Stimulated activated effector memory CD8-positive, alpha-beta T cell treated with anti-CD3 and anti-CD28 coated beads, Interleukin-12 subunit alpha, Interleukin-12 subunit beta, amount 100 ng/mL, for 72 hours (primary cell): Measurements from ENCODE around the gene ADGRA1.
A peak's percentile ranks its signal among the peaks of the same experiment; 100 is the strongest.

ENCODE experiments used
- ATAC-seq: fragments of 150-1000 bp; cut with Tn5 transposase; 2 replicates; pipeline ENCODE4 v1.10.0; 2021
- DNase-seq, 2 donors: peaks; one replicate each; pipeline ENCODE4 v3.0.0; 2021 to 2022; ENCODE audit warnings: low spot score in 2 of 2
- H3K27ac Mint-ChIP-seq: one replicate; pipeline ENCODE4 v1.8.0; 2022; ENCODE audit warnings: mild to moderate bottlenecking, mixed read lengths
- H3K36me3 Mint-ChIP-seq: one replicate; pipeline ENCODE4 v1.8.0; 2022; ENCODE audit warnings: mild to moderate bottlenecking, mixed read lengths
- H3K4me1 Mint-ChIP-seq: one replicate; pipeline ENCODE4 v1.8.0; 2022; ENCODE audit warnings: mixed read lengths
- H3K4me3 Mint-ChIP-seq: one replicate; pipeline ENCODE4 v1.8.0; 2022; ENCODE audit warnings: mild to moderate bottlenecking, mixed read lengths
- H3K9me3 Mint-ChIP-seq: one replicate; pipeline ENCODE4 v1.8.0; 2022; ENCODE audit warnings: mixed read lengths

Gene ADGRA1

GRCh38 chr10:133117688-133118071 lies 30.0 kb downstream of the ADGRA1 start:
- Mint-ChIP-seq H3K36me3 (no peaks in the 10 kb centered on the region), H3K9me3 (no peaks in the 10 kb centered on the region), H3K27ac (no peak overlapping the region), H3K4me3 (no peak overlapping the region), H3K4me1 (peaks cover under 1% of the 10 kb centered on the region)
- DNase-seq (no peak), ATAC-seq (no peak)

DNA sequence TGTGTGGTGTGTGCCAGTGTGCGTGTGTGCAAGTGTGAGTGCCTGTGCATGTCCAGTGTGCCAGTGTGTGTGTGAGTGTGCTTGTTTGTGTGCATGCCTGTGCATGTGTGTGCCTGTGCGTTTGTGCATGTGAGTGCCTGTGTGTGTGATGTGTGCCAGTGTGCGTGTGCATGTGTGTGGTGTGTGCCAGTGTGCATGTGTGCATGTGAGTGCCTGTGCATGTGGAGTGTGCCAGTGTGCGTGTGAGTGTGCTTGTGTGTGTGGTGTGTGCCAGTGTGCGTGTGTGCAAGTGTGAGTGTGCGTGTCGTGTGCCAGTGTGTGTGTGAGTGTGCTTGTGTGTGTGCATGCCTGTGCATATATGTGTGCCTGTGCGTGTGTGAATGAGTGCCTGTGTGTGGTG lies 33.8 kb downstream of the ADGRA1 start:
- H3K9me3 Mint-ChIP-seq, result no peaks in the 10 kb centered on the region
- peaks cover 10% of the 10 kb centered on the region for H3K4me1 Mint-ChIP-seq
- H3K27ac Mint-ChIP-seq, result no peak overlapping the region
- DNase-seq (no peak), ATAC-seq (no peak)
- H3K36me3 Mint-ChIP-seq, result no peaks in the 10 kb centered on the region
- H3K4me3 Mint-ChIP-seq, result no peak overlapping the region

GRCh38 chr10:133122171-133122935 lies 34.6 kb downstream of the ADGRA1 start:
- Mint-ChIP-seq H3K9me3 (no peaks in the 10 kb centered on the region), H3K4me1 (peaks cover 10% of the 10 kb centered on the region), H3K27ac (no peak overlapping the region), H3K4me3 (peak overlapping the region; percentile 27), H3K36me3 (no peaks in the 10 kb centered on the region)
- DNase-seq (no peak), ATAC-seq (no peak)

DNA sequence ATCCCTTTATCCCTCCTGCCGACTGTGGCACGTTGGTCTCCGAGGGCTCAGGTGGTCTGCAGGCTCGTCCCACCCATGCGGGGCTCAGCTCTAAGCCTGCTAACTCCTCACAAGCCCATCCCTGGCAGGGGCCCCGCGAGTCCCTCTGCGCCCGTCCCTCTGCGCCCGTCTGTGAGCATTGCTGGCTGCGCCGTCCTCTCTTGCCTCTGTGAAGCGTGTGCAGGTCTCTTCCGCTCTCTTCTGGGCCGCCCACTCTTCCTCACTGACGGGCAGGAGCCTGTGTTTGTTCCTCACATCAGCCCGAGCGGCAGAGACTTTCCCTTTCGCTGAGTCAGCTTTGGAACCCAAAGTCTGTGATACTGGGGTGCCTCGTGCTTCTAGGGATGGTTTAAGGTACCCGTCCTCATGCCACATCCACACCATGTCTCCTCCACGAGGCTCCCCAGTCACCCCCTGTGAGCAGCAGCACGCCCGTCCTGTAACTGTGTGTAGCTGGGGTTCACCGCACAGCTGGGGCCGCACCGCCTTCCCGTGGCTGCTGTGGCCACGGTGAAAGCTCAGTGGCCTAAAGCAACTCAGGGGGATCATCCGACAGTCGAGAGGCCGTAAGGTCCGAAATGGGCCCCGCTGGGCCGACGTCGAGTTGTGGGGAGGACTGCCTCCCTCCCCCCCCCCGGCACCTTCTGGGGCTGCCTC lies 35.5 kb downstream of the ADGRA1 start:
- Mint-ChIP-seq H3K9me3 (no peaks in the 10 kb centered on the region), H3K4me1 (peaks cover 10% of the 10 kb centered on the region), H3K4me3 (peak overlapping the region; percentile 27), H3K27ac (no peak overlapping the region), H3K36me3 (no peaks in the 10 kb centered on the region)
- peak; percentile 40 for ATAC-seq
- no peak for DNase-seq

- no peak for ATAC-seq
- no peak for DNase-seq
- Mint-ChIP-seq H3K4me3 (no peak overlapping the region), H3K9me3 (no peaks in the 10 kb centered on the region), H3K27ac (no peak overlapping the region), H3K36me3 (no peaks in the 10 kb centered on the region), H3K4me1 (peaks cover 10% of the 10 kb centered on the region)
These were observed 36.1 kb downstream of the ADGRA1 start for GRCh38 chr10:133123746-133124356.

DNA sequence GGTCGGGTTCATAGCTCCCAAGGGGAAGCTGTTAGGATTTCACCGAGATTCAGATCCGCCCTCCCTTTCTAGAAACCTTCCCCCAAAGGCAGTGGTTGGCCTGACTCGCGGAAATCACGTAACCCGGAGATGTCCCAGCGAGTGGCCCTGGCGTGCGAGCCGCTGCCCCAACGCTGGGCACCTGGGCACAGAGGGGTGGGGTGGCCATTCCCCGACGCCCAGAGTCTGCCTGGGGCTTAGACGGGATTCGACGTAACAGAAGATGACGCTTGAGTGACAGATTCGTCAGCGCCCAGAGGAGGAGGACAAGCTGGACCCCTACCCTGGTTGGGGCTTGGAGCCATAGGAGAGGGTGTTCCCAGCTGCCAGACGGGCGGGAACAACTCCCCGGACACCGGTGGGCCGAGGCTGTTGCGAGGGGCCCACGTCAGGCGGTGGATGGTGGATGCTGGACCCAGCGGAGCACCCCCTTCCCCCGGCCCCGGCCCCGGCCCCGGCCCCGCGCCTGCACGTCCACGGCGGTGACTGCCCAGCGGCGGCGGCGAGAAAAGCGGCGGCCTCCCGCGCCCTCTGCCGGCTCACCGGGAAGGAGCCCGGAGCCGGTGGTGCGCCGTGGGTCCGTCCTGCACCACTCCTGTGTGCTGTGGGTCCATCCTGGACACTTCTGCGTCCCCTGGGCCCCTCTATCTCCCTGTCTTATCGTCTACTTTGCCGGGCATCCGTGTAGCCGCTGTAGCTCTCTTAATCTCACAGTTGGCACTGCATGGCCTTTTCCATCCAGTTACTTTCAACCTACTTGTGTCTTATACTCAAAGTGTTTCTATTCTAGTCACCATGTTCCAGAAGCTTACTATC lies 36.9 kb downstream of the ADGRA1 start:
- Mint-ChIP-seq H3K4me3 (no peak overlapping the region), H3K4me1 (peaks cover 10% of the 10 kb centered on the region), H3K9me3 (no peaks in the 10 kb centered on the region), H3K27ac (no peak overlapping the region), H3K36me3 (no peaks in the 10 kb centered on the region)
- no peak for DNase-seq
- peak; percentile 41 for ATAC-seq

DNA sequence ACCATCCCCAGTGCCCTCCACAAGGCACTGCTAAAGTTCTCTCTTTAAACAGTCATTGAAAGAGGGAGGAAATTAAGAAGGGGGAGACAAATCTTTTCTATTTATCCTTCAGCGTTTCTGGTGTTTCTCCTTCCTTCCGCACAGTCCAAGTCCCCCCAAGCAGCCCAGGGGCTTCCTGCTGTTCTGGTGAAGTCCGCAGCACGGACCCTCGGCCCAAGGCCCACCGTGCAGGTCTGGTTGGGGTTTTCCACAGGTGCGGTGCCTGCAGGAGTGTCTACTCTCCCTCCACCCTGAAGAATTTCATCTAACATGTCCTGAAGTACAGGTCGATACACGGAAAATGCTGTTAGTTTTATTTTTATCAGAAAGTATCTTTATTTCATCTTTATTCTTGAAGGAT lies 38.2 kb downstream of the ADGRA1 start:
- Mint-ChIP-seq H3K27ac (no peak overlapping the region), H3K9me3 (no peaks in the 10 kb centered on the region), H3K4me3 (no peak overlapping the region), H3K36me3 (no peaks in the 10 kb centered on the region), H3K4me1 (peaks cover 10% of the 10 kb centered on the region)
- ATAC-seq, result no peak
- no peak for DNase-seq

GRCh38 chr10:133126431-133127290 lies 38.9 kb downstream of the ADGRA1 start:
- H3K4me1 Mint-ChIP-seq, result peaks cover 10% of the 10 kb centered on the region

GRCh38 chr10:133127291-133128125 lies 39.8 kb downstream of the ADGRA1 start:
- DNase-seq, result peak in 1 of 2 donors; percentile 24
- Mint-ChIP-seq H3K4me1 (peaks cover 10% of the 10 kb centered on the region), H3K27ac (no peak overlapping the region), H3K4me3 (no peak overlapping the region), H3K9me3 (no peaks in the 10 kb centered on the region), H3K36me3 (no peaks in the 10 kb centered on the region)
- ATAC-seq, result no peak

More at GRCh38 chr10:133126431-133127290, 38.9 kb downstream of the ADGRA1 start:
- no peak overlapping the region for H3K27ac Mint-ChIP-seq
- H3K9me3 Mint-ChIP-seq, result no peaks in the 10 kb centered on the region
- DNase-seq (no peak), ATAC-seq (no peak)
- no peak overlapping the region for H3K4me3 Mint-ChIP-seq
- no peaks in the 10 kb centered on the region for H3K36me3 Mint-ChIP-seq

GRCh38 chr10:133128126-133129070 lies 40.7 kb downstream of the ADGRA1 start:
- Mint-ChIP-seq H3K9me3 (no peaks in the 10 kb centered on the region), H3K4me1 (peaks cover 2% of the 10 kb centered on the region), H3K4me3 (no peak overlapping the region), H3K36me3 (no peaks in the 10 kb centered on the region), H3K27ac (no peak overlapping the region)
- no peak for ATAC-seq
- DNase-seq, result no peak

GRCh38 chr10:133129071-133129858 lies 41.5 kb downstream of the ADGRA1 start:
- no peaks in the 10 kb centered on the region for H3K36me3 Mint-ChIP-seq
- no peaks in the 10 kb centered on the region for H3K9me3 Mint-ChIP-seq
- H3K4me1 Mint-ChIP-seq, result no peaks in the 10 kb centered on the region
- H3K4me3 Mint-ChIP-seq, result no peak overlapping the region
- DNase-seq (no peak), ATAC-seq (no peak)
- H3K27ac Mint-ChIP-seq, result no peak overlapping the region

- H3K4me3 Mint-ChIP-seq, result no peak overlapping the region
- no peak overlapping the region for H3K27ac Mint-ChIP-seq
- H3K9me3 Mint-ChIP-seq, result no peaks in the 10 kb centered on the region
- no peaks in the 10 kb centered on the region for H3K4me1 Mint-ChIP-seq
- ATAC-seq (no peak), DNase-seq (no peak)
- H3K36me3 Mint-ChIP-seq, result no peaks in the 10 kb centered on the region
These were observed 42.3 kb downstream of the ADGRA1 start for GRCh38 chr10:133129859-133130495.
